Tibial artery (tissue), 4 donors: Measurements from ENCODE around the gene ZXDA.
"Not testable (repeated sequence)": the region's sequence is repeated elsewhere in the genome, so short reads cannot be mapped to it uniquely, and the experiment has no call there.

Source experiments
- DNase-seq, 2 donors: peaks; one replicate each; pipeline ENCODE4 v3.0.0-alpha.2; 2019
- H3K27ac ChIP-seq, 2 donors: fragments of 200-600 bp; sonication (generic) in 1 of 2; 1 replicate in 1 of 2; 2 replicates in 1 of 2; pipeline ENCODE4 v1.5.1; 2018 to 2019; ENCODE audit warnings: mild to moderate bottlenecking in 1 of 2
- H3K27me3 ChIP-seq, 2 donors: fragments of 200-600 bp; sonication (generic) in 1 of 2; one replicate each; pipeline versions ENCODE4 v1.5.1 to v1.6.0; 2016 to 2019
- H3K36me3 ChIP-seq, 3 donors: fragments of 200-600 bp; sonication (generic) in 2 of 3; one replicate each; pipeline ENCODE4 v1.5.1; 2016 to 2019; ENCODE audit warnings: mild to moderate bottlenecking in 2 of 3
- H3K4me1 ChIP-seq, 4 donors: fragments of 200-600 bp; sonication (generic) in 2 of 4; 1 replicate in 3 of 4; 2 replicates in 1 of 4; pipeline ENCODE4 v1.5.1; 2016 to 2019
- H3K4me3 ChIP-seq, 2 donors: fragments of 200-600 bp; sonication (generic) in 1 of 2; 1 replicate in 1 of 2; 2 replicates in 1 of 2; pipeline ENCODE4 v1.5.1; 2018 to 2019; ENCODE audit warnings: mild to moderate bottlenecking in 2 of 2
- H3K9me3 ChIP-seq, 3 donors: fragments of 200-600 bp; sonication (generic) in 1 of 3; one replicate each; pipeline ENCODE4 v1.5.1; 2016 to 2019
- intact Hi-C: fragments of 100-400 bp; cut with DNase I; formaldehyde crosslinking; loops from one replicate; pipeline ENCODE4 v1.15.0; 2023; ENCODE audit warnings: low total_unique reads
- TF ChIP-seq, protein P1 (sequence below), 2 experiments: fragments of 200-600 bp in 1 of 2; fragments of 450-650 bp in 1 of 2; IDR thresholded peaks; one replicate each; pipeline ENCODE4 v1.5.1; 2017 to 2019; ENCODE audit warnings: antibody characterized with exemption in 2 of 2, mild to moderate bottlenecking in 1 of 2, moderate library complexity in 1 of 2

The ZXDA gene

GRCh38 chrX:57929373-57929772 is 19.1 kb upstream of the ZXDA start:
- TF ChIP-seq, protein P1, sequence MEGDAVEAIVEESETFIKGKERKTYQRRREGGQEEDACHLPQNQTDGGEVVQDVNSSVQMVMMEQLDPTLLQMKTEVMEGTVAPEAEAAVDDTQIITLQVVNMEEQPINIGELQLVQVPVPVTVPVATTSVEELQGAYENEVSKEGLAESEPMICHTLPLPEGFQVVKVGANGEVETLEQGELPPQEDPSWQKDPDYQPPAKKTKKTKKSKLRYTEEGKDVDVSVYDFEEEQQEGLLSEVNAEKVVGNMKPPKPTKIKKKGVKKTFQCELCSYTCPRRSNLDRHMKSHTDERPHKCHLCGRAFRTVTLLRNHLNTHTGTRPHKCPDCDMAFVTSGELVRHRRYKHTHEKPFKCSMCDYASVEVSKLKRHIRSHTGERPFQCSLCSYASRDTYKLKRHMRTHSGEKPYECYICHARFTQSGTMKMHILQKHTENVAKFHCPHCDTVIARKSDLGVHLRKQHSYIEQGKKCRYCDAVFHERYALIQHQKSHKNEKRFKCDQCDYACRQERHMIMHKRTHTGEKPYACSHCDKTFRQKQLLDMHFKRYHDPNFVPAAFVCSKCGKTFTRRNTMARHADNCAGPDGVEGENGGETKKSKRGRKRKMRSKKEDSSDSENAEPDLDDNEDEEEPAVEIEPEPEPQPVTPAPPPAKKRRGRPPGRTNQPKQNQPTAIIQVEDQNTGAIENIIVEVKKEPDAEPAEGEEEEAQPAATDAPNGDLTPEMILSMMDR (IDR thresholded peaks at IDR 0.05), result peak; percentile 10 to 14
- Histone ChIP-seq H3K9me3 (no peaks in the 10 kb centered on the region), H3K27me3 (no peaks in the 10 kb centered on the region), H3K4me3 (no peak overlapping the region), H3K36me3 (no peaks in the 10 kb centered on the region), H3K27ac (no peak overlapping the region), H3K4me1 (no peaks in the 10 kb centered on the region)
- DNase-seq, result no peak
- intact Hi-C loops, result no loop called here

DNA sequence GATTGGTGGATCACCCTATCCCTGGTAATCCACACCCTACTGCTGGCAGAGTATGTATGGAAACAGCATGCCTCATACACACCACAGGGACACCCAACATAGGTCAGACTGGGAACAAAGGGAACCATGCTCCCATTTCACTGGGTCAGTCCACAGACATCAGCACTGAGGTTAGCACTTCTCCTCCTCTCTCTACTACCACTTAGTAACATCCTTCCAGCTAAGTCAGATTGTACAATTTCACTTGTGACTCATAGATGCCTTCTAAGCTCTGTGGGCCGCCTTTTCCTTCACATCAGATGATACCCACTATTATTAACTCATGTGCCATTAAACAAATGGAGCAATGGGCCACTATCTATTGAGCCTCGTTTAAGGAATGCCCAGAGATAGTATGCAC is 15.5 kb upstream of the ZXDA start:
- no peaks in the 10 kb centered on the region for H3K4me1 ChIP-seq
- H3K27ac ChIP-seq, result no peak overlapping the region
- intact Hi-C loops, result no loop called here
- TF ChIP-seq, protein P1 (IDR thresholded peaks at IDR 0.05), result no peak
- no peaks in the 10 kb centered on the region for H3K36me3 ChIP-seq
- no peaks in the 10 kb centered on the region for H3K9me3 ChIP-seq
- no peak for DNase-seq
- H3K27me3 ChIP-seq, result no peaks in the 10 kb centered on the region
- no peak overlapping the region for H3K4me3 ChIP-seq

DNA sequence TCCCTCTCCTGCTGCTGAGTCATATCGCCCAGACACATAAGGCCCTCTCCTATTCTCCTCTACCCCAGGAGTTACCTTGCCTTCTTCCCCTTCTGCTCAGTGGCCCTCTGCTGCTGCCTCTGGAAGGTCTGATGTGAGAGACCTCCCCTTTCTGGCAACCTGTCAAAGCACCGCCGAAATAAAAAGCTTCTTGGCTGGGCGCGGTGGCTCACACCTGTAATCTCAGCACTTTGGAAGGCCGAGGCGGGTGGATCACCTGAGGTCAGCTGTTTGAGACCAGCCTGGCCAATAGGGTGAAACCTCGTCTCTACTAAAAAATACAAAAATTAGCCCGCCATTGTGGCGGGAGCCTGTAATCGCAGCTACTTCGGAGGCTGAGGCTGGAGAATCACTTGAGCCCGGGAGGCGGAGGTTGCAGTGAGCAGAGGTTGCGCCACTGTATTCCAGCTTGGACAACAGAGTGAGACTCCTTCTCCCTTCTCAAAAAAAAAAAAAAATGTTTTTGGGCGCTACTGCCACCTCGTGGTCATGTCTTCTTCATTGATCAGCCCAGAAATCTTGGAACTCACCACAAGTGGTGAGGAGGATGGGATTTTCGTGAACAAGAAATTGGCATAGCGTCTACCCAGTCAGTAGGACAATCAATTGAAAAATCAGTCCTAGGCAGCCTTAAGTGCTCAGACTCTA is 8.6 kb upstream of the ZXDA start:
- TF ChIP-seq, protein P1 (IDR thresholded peaks at IDR 0.05), result peak; percentile 36 to 42
- peak in 1 of 2 donors; percentile 59 for DNase-seq
- intact Hi-C loops, result no loop called here
- H3K36me3 ChIP-seq, result no peaks in the 10 kb centered on the region
- no peaks in the 10 kb centered on the region for H3K27me3 ChIP-seq
- H3K4me3 ChIP-seq, result no peak overlapping the region
- H3K27ac ChIP-seq, result no peak overlapping the region
- no peaks in the 10 kb centered on the region for H3K4me1 ChIP-seq
- no peaks in the 10 kb centered on the region for H3K9me3 ChIP-seq

GRCh38 chrX:57915680-57916079 is 5.4 kb upstream of the ZXDA start:
- H3K27me3 ChIP-seq, result no peaks in the 10 kb centered on the region
- H3K36me3 ChIP-seq, result no peaks in the 10 kb centered on the region
- TF ChIP-seq, protein P1 (IDR thresholded peaks at IDR 0.05), result no peak
- no peaks in the 10 kb centered on the region for H3K9me3 ChIP-seq
- H3K4me3 ChIP-seq, result no peak overlapping the region
- peaks cover 0 to 5% (median 0%) of the 10 kb centered on the region in 4 donors for H3K4me1 ChIP-seq
- intact Hi-C loops, result no loop called here
- H3K27ac ChIP-seq, result no peak overlapping the region
- DNase-seq, result no peak

GRCh38 chrX:57909595-57910286 is 517 bp downstream of the ZXDA start:
- intact Hi-C loops, result loop anchor here (10.0 kb wide), 1 partner anchor 315 kb away; the partner anchor contains the start of gene ZXDB
- not testable (repeated sequence) for H3K9me3 ChIP-seq, H3K27me3 ChIP-seq, H3K36me3 ChIP-seq
- Histone ChIP-seq H3K4me1 (peaks cover 0 to 19% (median 3%) of the 10 kb centered on the region in 4 donors), H3K4me3 (peak overlapping the region; percentile 55 to 62), H3K27ac (peak overlapping the region; percentile 89 to 95)
- peak; percentile 21 to 66 for DNase-seq

DNA sequence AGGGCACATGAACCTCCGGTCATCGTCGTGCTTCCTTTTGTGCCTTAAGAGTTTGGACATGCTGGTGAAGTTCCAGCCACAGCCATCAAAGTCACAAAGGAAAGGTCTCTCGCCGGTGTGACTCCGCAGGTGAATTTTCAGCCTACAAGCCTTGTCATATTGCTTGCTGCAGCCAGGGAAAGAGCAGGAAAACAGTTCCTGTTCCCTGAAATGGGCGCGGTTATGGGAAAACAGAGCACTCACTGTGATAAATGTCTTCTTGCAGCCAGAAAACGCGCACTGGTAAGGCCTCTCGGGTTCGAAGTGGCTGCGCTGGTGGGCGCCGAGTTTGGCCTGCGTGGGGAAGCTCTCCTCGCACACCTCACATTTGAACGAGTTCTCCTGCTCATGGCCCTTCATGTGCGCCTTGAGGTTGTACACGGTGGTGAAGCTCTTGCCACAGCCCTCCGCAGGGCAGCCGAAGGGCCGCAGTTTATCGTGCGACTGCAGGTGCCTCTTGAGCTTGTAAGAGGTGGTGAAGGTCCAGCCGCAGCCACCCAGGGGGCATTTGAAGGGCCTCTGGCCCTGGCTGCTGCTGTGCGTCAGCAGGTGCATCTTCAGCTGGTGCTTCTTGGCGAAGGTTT is 1.2 kb downstream of the ZXDA start:
- H3K4me1 ChIP-seq, result peaks cover 0 to 24% (median 5%) of the 10 kb centered on the region in 4 donors
- peak overlapping the region; percentile 55 to 62 for H3K4me3 ChIP-seq
- DNase-seq, H3K36me3 ChIP-seq, H3K9me3 ChIP-seq, H3K27me3 ChIP-seq: not testable (repeated sequence)
- peak overlapping the region; percentile 89 to 95 for H3K27ac ChIP-seq
- intact Hi-C loops, result loop anchor here (10.0 kb wide), 1 partner anchor 314 kb away; the partner anchor contains the start of gene ZXDB
